NCI-H128 (cell line): Measurements from ENCODE around the gene HDAC3.
A peak's percentile ranks its signal among the peaks of the same experiment; 100 is the strongest.
"Not testable (repeated sequence)": the region's sequence is repeated elsewhere in the genome, so short reads cannot be mapped to it uniquely, and the experiment has no call there.

Source experiments
- DNase-seq: peaks from one replicate; lab custom pipeline; 2025; ENCODE audit not compliant: unreplicated experiment; lab: John Stamatoyannopoulos, UW

HDAC3 gene

GRCh38 chr5:141635646-141636045 lies 1.0 kb downstream of the HDAC3 start:
- no peak for DNase-seq

GRCh38 chr5:141634720-141635119 lies 1.9 kb downstream of the HDAC3 start:
- no peak for DNase-seq

- no peak for DNase-seq
These were observed 2.6 kb downstream of the HDAC3 start for GRCh38 chr5:141633871-141634561.

- no peak for DNase-seq
These were observed 4.0 kb downstream of the HDAC3 start for GRCh38 chr5:141632650-141633049.

- no peak for DNase-seq
These were observed 6.0 kb downstream of the HDAC3 start for GRCh38 chr5:141630570-141631140.

GRCh38 chr5:141628175-141628788 lies 8.4 kb downstream of the HDAC3 start:
- DNase-seq = no peak

- no peak for DNase-seq
These were observed 13.0 kb downstream of the HDAC3 start for GRCh38 chr5:141623611-141624010.

- DNase-seq = no peak
These were observed 13.5 kb downstream of the HDAC3 start for GRCh38 chr5:141623186-141623585.

GRCh38 chr5:141618804-141619554 lies 17.7 kb downstream of the HDAC3 start, which contains the start of gene DIAPH1:
DIAPH1 (minus strand) TSS chr5:141619000; CDS start chr5:141618914, 86 bp downstream.
- peak; percentile 82 for DNase-seq

GRCh38 chr5:141618030-141618803 lies 18.4 kb downstream of the HDAC3 start:
- no peak for DNase-seq

- no peak for DNase-seq
These were observed 19.0 kb downstream of the HDAC3 start for GRCh38 chr5:141617682-141618029.

GRCh38 chr5:141617128-141617527 lies 19.5 kb downstream of the HDAC3 start:
- DNase-seq = no peak

- DNase-seq = no peak
These were observed 20.5 kb downstream of the HDAC3 start for GRCh38 chr5:141615991-141616720.

- no peak for DNase-seq
These were observed 23.3 kb downstream of the HDAC3 start for GRCh38 chr5:141613344-141613743.

- DNase-seq = no peak
These were observed 25.4 kb downstream of the HDAC3 start for GRCh38 chr5:141611289-141611688.

- DNase-seq = not testable (repeated sequence)
These were observed 26.7 kb downstream of the HDAC3 start for GRCh38 chr5:141609921-141610320.

- DNase-seq = no peak
These were observed 27.6 kb downstream of the HDAC3 start for GRCh38 chr5:141609044-141609443.

GRCh38 chr5:141608557-141608956 lies 28.1 kb downstream of the HDAC3 start:
- no peak for DNase-seq

GRCh38 chr5:141608046-141608445 lies 28.6 kb downstream of the HDAC3 start:
- no peak for DNase-seq

- DNase-seq = no peak
These were observed 30.9 kb downstream of the HDAC3 start for GRCh38 chr5:141605523-141606277.
